ENCODE measurements around the gene CRYGN.

- no peak for TF ChIP-seq CTCF (IDR thresholded peaks at IDR 0.05)
- TF ChIP-seq POLR2A (IDR thresholded peaks at IDR 0.05), result no peak
These were observed 10.0 kb upstream of the CRYGN start for GRCh38 chr7:151449990-151450389.

All from esophagus squamous epithelium (tissue), 4 donors.